Loucy (cell line): Measurements from ENCODE around the gene ODF4.
"Not testable (repeated sequence)": the region's sequence is repeated elsewhere in the genome, so short reads cannot be mapped to it uniquely, and the experiment has no call there.

ENCODE experiments used
- H2AFZ ChIP-seq: fragments of 200-600 bp; sonication (generic); 2 replicates; pipeline ENCODE4 v1.6.0; 2016; ENCODE audit warnings: antibody characterized with exemption, mild to moderate bottlenecking, low read length, moderate library complexity
- H3F3A ChIP-seq: fragments of 200-600 bp; 2 replicates; pipeline ENCODE4 v1.6.0; 2016; ENCODE audit warnings: antibody characterized with exemption, low read depth, mild to moderate bottlenecking
- H3K27me3 ChIP-seq: fragments of 200-600 bp; sonication (generic); 2 replicates; pipeline ENCODE4 v1.6.1; 2014; ENCODE audit warnings: low read length, mild to moderate bottlenecking; ENCODE audit not compliant: insufficient read depth, poor library complexity, severe bottlenecking
- H3K36me3 ChIP-seq: fragments of 200-600 bp; sonication (generic); 2 replicates; pipeline ENCODE4 v1.6.1; 2016; ENCODE audit warnings: low read length; ENCODE audit not compliant: insufficient read depth
- H3K4me1 ChIP-seq: fragments of 200-600 bp; sonication (generic); 2 replicates; pipeline ENCODE4 v1.5.1; 2014; ENCODE audit warnings: low read length, mild to moderate bottlenecking; ENCODE audit not compliant: insufficient read depth, poor library complexity, severe bottlenecking
- H3K4me2 ChIP-seq: fragments of 200-600 bp; sonication (generic); 2 replicates; pipeline ENCODE4 v1.6.0; 2014; ENCODE audit warnings: antibody characterized with exemption, low read length, low read depth, mild to moderate bottlenecking; ENCODE audit not compliant: poor library complexity, severe bottlenecking
- H3K4me3 ChIP-seq: fragments of 200-600 bp; sonication (generic); 2 replicates; pipeline ENCODE4 v1.5.1; 2014; ENCODE audit warnings: low read length, mild to moderate bottlenecking, mixed read lengths; ENCODE audit not compliant: poor library complexity, severe bottlenecking
- H3K79me2 ChIP-seq: fragments of 200-600 bp; sonication (generic); 2 replicates; pipeline ENCODE4 v1.6.1; 2014; ENCODE audit warnings: low read length; ENCODE audit not compliant: insufficient read depth
- H3K9ac ChIP-seq: fragments of 200-600 bp; sonication (generic); 2 replicates; pipeline ENCODE4 v1.6.0; 2014; ENCODE audit warnings: mild to moderate bottlenecking, low read depth, low read length, moderate library complexity; ENCODE audit not compliant: poor library complexity, severe bottlenecking
- H3K9me2 ChIP-seq: fragments of 200-600 bp; sonication (generic); replicated peaks from 2 replicates; pipeline ENCODE4 v1.6.1; 2016; ENCODE audit warnings: low read depth, low read length, mixed read lengths
- H3K9me3 ChIP-seq: fragments of 200-600 bp; sonication (generic); 2 replicates; pipeline ENCODE4 v1.6.1; 2014; ENCODE audit warnings: mild to moderate bottlenecking, antibody characterized with exemption, low read length, low read depth; ENCODE audit not compliant: insufficient read depth
- H4K20me1 ChIP-seq: fragments of 200-600 bp; sonication (generic); 2 replicates; pipeline ENCODE4 v1.6.0; 2014; ENCODE audit warnings: antibody characterized with exemption, low read length, mild to moderate bottlenecking; ENCODE audit not compliant: insufficient read depth, poor library complexity, severe bottlenecking
- EZH2phosphoT487 ChIP-seq: fragments of 200-600 bp; IDR thresholded peaks from 2 replicates; pipeline ENCODE4 v1.6.1; 2018; ENCODE audit warnings: antibody characterized with exemption, mild to moderate bottlenecking, moderate library complexity, borderline replicate concordance
- TF ChIP-seq, protein P1 (sequence below): fragments of 200-600 bp; sonication (generic); conservative IDR thresholded peaks from 2 replicates; pipeline ENCODE4 v1.5.1; 2014; ENCODE audit warnings: mild to moderate bottlenecking, antibody characterized with exemption, low read length

The ODF4 gene

DNA sequence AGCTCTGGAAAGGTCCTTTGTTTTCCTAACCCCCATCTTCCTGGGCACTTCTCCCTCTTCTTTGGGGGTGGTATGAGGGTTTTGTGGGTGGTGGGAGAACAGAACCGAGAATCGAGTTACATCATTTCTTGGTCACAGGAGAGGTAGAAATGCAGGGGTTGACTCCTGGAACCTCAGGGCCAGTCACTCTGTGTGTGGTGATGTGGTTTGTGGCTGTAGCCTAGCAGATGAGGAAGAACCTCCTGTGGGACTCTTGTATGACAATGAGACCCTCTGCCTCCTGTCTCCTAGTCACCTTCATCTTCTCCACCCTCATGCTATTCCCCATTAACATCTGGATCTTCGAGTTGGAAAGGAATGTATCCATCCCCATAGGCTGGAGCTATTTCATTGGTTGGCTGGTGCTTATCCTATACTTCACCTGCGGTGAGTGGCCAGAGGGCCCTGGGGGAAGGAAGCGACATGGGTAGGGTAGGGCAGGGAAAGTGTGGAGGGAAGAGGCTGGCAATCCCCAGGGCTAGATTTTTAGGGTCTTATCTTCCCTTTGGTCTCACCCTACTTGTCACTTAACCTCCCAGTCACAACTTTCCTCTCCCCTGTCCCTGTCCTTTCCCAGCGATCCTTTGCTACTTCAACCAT, 5.5 kb downstream of the ODF4 start:
- H4K20me1 ChIP-seq, result no peaks in the 10 kb centered on the region
- H2AFZ ChIP-seq, result no peak overlapping the region
- H3K27me3 ChIP-seq, result no peaks in the 10 kb centered on the region
- no peaks in the 10 kb centered on the region for H3K9me2 ChIP-seq
- no peak for TF ChIP-seq EZH2phosphoT487
- TF ChIP-seq, protein P1, sequence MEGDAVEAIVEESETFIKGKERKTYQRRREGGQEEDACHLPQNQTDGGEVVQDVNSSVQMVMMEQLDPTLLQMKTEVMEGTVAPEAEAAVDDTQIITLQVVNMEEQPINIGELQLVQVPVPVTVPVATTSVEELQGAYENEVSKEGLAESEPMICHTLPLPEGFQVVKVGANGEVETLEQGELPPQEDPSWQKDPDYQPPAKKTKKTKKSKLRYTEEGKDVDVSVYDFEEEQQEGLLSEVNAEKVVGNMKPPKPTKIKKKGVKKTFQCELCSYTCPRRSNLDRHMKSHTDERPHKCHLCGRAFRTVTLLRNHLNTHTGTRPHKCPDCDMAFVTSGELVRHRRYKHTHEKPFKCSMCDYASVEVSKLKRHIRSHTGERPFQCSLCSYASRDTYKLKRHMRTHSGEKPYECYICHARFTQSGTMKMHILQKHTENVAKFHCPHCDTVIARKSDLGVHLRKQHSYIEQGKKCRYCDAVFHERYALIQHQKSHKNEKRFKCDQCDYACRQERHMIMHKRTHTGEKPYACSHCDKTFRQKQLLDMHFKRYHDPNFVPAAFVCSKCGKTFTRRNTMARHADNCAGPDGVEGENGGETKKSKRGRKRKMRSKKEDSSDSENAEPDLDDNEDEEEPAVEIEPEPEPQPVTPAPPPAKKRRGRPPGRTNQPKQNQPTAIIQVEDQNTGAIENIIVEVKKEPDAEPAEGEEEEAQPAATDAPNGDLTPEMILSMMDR, result no peak
- no peak overlapping the region for H3K4me2 ChIP-seq
- no peaks in the 10 kb centered on the region for H3F3A ChIP-seq
- H3K9me3 ChIP-seq, result no peaks in the 10 kb centered on the region
- H3K4me3 ChIP-seq, result no peak overlapping the region
- H3K79me2 ChIP-seq, result no peaks in the 10 kb centered on the region
- no peaks in the 10 kb centered on the region for H3K4me1 ChIP-seq
- no peak overlapping the region for H3K9ac ChIP-seq
- H3K36me3 ChIP-seq, result no peaks in the 10 kb centered on the region

DNA sequence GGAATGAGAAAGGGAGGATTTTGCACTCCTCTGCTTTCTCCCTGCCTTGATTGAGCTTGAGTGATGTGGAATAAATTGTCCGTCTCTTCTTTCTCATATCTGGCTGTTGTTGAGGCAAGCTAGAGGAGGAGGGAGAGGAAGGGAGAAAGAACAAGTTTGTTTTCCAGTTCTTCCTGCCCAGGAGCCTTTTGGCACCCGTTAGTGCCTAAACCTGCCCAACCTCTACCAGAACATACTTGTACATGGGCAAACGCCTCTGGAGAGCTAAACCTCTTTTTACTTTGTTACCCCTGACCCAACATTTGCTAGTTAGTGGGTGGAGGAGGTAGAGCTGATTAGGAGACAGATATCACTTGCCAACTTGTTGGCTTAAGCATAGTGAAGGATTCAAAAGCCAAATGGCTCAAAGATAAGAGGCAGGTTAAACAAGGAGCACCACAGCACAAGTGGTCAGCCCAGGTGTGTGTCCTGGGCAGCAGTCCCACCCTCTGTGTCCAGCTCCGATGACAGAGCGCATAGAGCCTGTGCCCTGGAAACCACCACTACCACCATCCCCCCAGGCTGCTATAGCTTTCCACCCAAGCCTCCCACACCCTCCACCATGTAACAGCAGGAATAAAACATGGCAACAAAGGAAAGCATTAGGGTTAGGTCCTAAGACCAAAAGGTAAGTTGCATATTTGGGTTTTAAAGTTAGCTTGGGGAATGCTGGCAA, 6.5 kb downstream of the ODF4 start:
- Histone ChIP-seq H2AFZ (no peak overlapping the region), H3K36me3 (no peaks in the 10 kb centered on the region), H3K9me3 (no peaks in the 10 kb centered on the region), H3K4me3 (no peak overlapping the region), H3F3A (no peaks in the 10 kb centered on the region), H4K20me1 (no peaks in the 10 kb centered on the region), H3K9ac (no peak overlapping the region), H3K4me2 (no peak overlapping the region), H3K4me1 (no peaks in the 10 kb centered on the region), H3K79me2 (no peaks in the 10 kb centered on the region), H3K9me2 (no peaks in the 10 kb centered on the region), H3K27me3 (no peaks in the 10 kb centered on the region)
- TF ChIP-seq EZH2phosphoT487, result no peak
- TF ChIP-seq, protein P1, result no peak

DNA sequence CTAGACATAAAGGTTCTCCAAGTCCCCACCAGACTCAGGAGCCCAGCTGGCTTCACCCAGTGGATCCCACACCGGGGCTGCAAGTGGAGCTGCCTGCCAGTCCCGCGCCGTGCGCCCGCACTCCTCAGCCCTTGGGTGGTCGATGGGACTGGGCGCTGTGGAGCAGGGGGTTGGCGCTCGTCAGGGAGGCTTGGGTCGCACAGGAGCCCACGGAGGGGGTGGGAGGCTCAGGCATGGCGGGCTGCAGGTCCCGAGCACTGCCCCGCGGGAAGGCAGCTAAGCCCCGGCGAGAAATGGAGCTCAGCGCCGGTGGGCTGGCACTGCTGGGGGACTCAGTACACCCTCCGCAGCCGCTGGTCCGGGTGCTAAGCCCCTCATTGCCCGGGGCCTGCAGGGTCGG, 7.4 kb downstream of the ODF4 start:
- not testable (repeated sequence) for H3K4me2 ChIP-seq, H3K79me2 ChIP-seq, H3K4me3 ChIP-seq

DNA sequence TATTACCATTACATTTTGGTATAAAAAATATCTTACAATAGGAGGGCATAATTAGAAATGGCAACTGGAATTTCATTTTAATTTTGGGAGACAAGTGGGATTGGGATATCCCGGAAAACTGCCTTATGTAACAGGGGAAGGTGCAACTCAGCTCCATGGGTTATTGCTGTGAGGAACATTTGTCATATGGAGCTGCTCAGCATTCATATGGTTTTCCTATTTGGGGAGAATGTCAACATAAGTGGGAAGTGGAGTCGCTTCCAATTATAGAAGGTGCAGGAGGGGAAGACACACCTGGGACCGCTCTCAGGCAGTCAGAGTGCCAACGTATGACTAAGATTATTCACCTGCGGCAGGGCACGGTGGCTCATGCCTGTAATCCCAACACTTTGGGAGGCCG, 10.7 kb downstream of the ODF4 start:
- no peak overlapping the region for H2AFZ ChIP-seq
- H3K9me3 ChIP-seq, result no peaks in the 10 kb centered on the region
- H3K4me1 ChIP-seq, result no peaks in the 10 kb centered on the region
- H4K20me1 ChIP-seq, result no peaks in the 10 kb centered on the region
- H3K36me3 ChIP-seq, result no peaks in the 10 kb centered on the region
- H3K4me3 ChIP-seq, result no peak overlapping the region
- no peaks in the 10 kb centered on the region for H3F3A ChIP-seq
- no peak for TF ChIP-seq EZH2phosphoT487
- TF ChIP-seq, protein P1, result no peak
- no peaks in the 10 kb centered on the region for H3K9me2 ChIP-seq
- H3K4me2 ChIP-seq, result no peak overlapping the region
- H3K79me2 ChIP-seq, result no peaks in the 10 kb centered on the region
- no peaks in the 10 kb centered on the region for H3K27me3 ChIP-seq
- no peak overlapping the region for H3K9ac ChIP-seq

More for the DNA sequence above, 7.4 kb downstream of the ODF4 start:
- H4K20me1 ChIP-seq, H3K9ac ChIP-seq, H2AFZ ChIP-seq, H3K9me3 ChIP-seq, H3K9me2 ChIP-seq, H3F3A ChIP-seq, H3K4me1 ChIP-seq, H3K27me3 ChIP-seq, H3K36me3 ChIP-seq: not testable (repeated sequence)
